Colonic mucosa (tissue), 4 donors: ENCODE measurements around the gene NHLRC4. TPM values are rescaled to one million over a fixed set of nuclear protein-coding genes. Genes with fewer than 3 reads are reported as not detected.

Source experiments
- DNase-seq: peaks from one replicate; pipeline ENCODE4 v3.0.0-alpha.2; 2020
- H3K27ac ChIP-seq: fragments of 200-600 bp; one replicate; pipeline ENCODE4 v1.8.0; 2021
- H3K27me3 ChIP-seq: fragments of 200-600 bp; one replicate; pipeline ENCODE4 v1.8.0; 2021
- H3K36me3 ChIP-seq: fragments of 200-600 bp; one replicate; pipeline ENCODE4 v1.8.0; 2021
- H3K4me1 ChIP-seq: fragments of 200-600 bp; one replicate; pipeline ENCODE4 v1.8.0; 2021; ENCODE audit warnings: mild to moderate bottlenecking
- H3K4me3 ChIP-seq: fragments of 200-600 bp; one replicate; pipeline ENCODE4 v1.8.0; 2021
- H3K9ac ChIP-seq, 2 donors: one replicate each; pipeline ENCODE4 v1.7.0; 2013; ENCODE audit warnings: control low read depth in 2 of 2, low read depth in 2 of 2, low read length in 2 of 2
- H3K9me3 ChIP-seq: fragments of 200-600 bp; one replicate; pipeline ENCODE4 v1.8.0; 2021
- intact Hi-C: fragments of 100-400 bp; cut with DNase I; formaldehyde crosslinking; loops from one replicate; pipeline ENCODE4 v1.14.1; 2022
- total RNA-seq, 2 donors: library from RNA; stranded (reverse); fragmentation: NEBNext Ultra II Directional in 1 of 2; extraction: Animal tissue kit (Norgen Biotek cat#: 25700) in 1 of 2; gene quantifications; one replicate each; pipeline ENCODE4 v1.2.1, GENCODE V29; 2021
- TF ChIP-seq, protein P1 (sequence below): fragments of 200-600 bp; IDR thresholded peaks from one replicate; pipeline ENCODE4 v1.8.0; 2022; ENCODE audit warnings: antibody characterized with exemption, mild to moderate bottlenecking
- donor health status: healthy.
- donor health status: DM: no; HTN: no; CAD: no.
- donor health status: DM: no; HTN: no; CAD: no.

The NHLRC4 gene
- total RNA-seq, 2 donors from 2014 or later: 0.32 to 0.35 TPM

DNA sequence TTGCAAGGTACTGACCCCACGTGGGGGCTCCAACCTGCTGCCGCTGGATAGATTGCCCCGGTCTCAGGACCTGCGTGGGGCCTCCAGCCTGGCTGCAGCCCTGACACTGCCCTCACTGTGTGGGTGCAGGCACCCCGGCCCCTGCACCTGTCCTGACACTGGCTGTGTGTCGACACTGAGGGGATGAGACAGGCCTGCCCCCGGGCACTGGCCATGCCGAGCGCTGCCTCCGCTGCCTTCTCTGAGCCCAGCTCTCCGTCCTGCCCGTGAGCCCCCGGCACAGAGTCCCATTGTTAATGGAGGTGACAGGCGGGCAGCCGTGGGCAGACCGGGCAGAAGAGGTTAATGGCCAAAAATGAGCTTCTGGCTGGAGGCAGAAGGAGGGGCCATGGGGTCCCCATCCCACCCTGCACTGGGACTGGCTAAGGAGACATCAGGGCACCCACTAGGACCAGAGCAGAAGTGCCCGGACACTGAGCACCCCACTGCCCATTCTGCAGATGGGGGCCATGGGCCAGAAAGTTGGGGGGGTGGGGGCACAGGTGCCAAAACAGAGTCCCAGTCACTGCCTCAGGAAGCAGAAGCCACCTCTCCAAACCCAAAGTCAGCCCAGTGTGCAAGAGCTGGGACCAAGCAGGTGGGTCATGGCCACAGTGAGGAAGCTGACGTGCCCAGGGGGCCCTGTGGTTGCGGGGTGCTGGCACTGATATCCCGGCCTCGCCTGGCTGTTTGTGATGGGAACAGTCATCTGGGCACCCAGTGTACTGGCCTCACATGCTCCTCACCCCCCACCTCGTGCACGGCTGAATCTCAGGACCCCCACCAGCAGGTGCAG, 9.1 kb upstream of the NHLRC4 start:
- TF ChIP-seq, protein P1, sequence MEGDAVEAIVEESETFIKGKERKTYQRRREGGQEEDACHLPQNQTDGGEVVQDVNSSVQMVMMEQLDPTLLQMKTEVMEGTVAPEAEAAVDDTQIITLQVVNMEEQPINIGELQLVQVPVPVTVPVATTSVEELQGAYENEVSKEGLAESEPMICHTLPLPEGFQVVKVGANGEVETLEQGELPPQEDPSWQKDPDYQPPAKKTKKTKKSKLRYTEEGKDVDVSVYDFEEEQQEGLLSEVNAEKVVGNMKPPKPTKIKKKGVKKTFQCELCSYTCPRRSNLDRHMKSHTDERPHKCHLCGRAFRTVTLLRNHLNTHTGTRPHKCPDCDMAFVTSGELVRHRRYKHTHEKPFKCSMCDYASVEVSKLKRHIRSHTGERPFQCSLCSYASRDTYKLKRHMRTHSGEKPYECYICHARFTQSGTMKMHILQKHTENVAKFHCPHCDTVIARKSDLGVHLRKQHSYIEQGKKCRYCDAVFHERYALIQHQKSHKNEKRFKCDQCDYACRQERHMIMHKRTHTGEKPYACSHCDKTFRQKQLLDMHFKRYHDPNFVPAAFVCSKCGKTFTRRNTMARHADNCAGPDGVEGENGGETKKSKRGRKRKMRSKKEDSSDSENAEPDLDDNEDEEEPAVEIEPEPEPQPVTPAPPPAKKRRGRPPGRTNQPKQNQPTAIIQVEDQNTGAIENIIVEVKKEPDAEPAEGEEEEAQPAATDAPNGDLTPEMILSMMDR: no peak
- Histone ChIP-seq H3K9ac (no peak overlapping the region), H3K4me1 (no peaks in the 10 kb centered on the region), H3K27me3 (peaks cover 26% of the 10 kb centered on the region), H3K9me3 (no peaks in the 10 kb centered on the region), H3K36me3 (no peaks in the 10 kb centered on the region), H3K27ac (no peak overlapping the region), H3K4me3 (no peak overlapping the region)
- DNase-seq: no peak
- intact Hi-C loops: no loop called here

DNA sequence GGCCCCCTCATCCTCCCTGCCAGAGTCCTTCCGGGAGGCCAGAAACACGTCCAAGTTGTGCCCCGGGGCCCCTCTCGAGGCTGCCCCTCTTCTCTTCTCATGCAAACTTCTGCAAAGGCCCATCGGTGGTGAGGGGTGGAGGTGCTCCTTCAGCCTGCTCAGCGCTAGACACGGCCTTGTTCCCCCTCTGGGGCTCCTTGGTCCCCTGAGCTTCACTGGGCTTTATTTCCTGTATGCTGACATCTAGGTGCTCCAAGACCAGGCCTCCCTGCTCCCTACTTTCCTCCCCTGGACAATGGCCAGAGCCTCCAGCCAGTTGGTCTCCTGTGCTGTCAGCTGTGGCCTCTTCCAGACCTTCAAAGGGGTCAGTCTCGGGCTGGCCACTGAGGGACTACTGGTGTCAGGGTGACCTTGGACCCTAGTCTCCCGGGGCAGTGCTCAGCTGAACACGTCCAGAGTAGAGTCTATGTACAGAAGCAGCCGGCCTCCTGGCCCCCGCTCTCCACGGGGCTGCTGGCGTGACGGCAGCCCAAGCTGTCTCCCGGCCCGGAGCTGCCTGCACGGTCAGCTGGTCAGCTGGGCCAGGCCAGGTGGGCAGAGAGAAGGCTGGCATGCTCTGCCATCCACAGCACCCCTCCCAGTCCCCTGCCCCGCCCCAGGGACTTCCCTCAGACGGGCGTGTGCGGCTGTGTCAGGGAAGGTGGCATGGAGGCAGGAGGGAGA, 8.3 kb upstream of the NHLRC4 start:
- no peaks in the 10 kb centered on the region for H3K36me3 ChIP-seq
- H3K9me3 ChIP-seq: no peaks in the 10 kb centered on the region
- no peak overlapping the region for H3K4me3 ChIP-seq
- TF ChIP-seq, protein P1: no peak
- H3K4me1 ChIP-seq: no peaks in the 10 kb centered on the region
- H3K9ac ChIP-seq: no peak overlapping the region
- DNase-seq: no peak
- intact Hi-C loops: no loop called here
- H3K27ac ChIP-seq: no peak overlapping the region
- peaks cover 26% of the 10 kb centered on the region for H3K27me3 ChIP-seq

DNA sequence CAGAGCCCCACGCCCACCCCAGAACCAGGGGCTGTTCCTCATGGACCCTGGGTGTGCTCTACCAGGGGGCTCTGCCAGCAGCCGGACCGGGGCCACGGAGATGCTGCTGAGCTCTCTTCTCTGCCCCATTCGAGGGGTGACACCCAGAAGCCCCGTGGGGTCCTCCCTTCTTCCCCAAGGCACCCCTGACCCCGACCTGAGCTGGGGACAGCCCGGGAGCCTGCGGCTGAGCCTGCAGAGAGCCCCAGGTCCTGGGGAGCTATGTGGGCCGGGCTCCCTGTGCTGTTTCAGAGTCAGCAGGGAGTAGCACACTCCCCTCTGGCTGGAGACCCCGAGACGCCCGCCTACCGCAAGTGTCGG, 7.8 kb upstream of the NHLRC4 start:
- H3K9ac ChIP-seq: no peak overlapping the region
- TF ChIP-seq, protein P1: no peak
- H3K9me3 ChIP-seq: no peaks in the 10 kb centered on the region
- H3K4me1 ChIP-seq: no peaks in the 10 kb centered on the region
- DNase-seq: no peak
- H3K36me3 ChIP-seq: no peaks in the 10 kb centered on the region
- no peak overlapping the region for H3K27ac ChIP-seq
- H3K4me3 ChIP-seq: no peak overlapping the region
- H3K27me3 ChIP-seq: peaks cover 26% of the 10 kb centered on the region
- intact Hi-C loops: no loop called here

DNA sequence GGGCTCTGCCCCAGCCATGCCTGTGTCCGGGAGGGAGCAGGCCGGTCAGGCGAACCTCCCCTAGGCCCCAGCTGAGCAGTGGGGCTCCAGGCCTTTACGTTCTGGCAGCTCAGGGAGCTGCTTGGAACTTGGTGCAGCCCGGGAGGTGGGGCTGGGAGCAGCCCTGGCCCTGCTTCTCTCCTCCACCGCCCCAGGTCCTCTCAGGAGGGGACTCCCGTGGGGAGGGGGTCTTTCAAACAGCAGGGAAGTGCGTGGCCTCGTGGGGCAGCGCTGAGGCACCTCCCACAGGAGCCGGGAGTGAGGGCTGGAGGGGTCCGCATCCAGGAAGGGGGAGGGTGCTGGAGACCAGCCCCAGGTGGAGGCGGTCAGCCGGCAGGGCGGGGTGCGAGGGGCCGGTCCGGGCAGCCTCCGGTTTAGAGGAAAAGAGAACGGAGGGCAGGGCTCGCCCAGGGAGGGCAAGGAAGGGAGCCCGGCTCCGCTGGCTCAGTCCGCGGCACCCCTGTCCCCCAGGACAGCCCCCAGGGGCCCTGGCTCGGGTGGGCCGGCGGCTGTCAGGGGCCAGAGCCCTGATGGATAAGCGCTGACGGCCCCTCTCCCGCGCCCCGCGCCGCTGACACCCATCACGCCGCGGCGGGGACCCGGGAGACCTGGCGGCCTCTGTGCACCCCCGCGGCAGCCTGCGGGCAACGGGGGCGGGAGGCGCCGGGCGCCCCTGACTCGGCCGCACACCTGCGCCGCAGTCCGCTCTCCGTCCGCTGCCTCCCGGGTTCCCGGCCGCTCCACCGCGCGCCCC, 7.2 kb upstream of the NHLRC4 start:
- H3K9ac ChIP-seq: no peak overlapping the region
- H3K4me1 ChIP-seq: no peaks in the 10 kb centered on the region
- no peak for DNase-seq
- no peaks in the 10 kb centered on the region for H3K36me3 ChIP-seq
- intact Hi-C loops: no loop called here
- H3K9me3 ChIP-seq: no peaks in the 10 kb centered on the region
- H3K27me3 ChIP-seq: peaks cover 26% of the 10 kb centered on the region
- no peak overlapping the region for H3K4me3 ChIP-seq
- TF ChIP-seq, protein P1: no peak
- H3K27ac ChIP-seq: no peak overlapping the region

DNA sequence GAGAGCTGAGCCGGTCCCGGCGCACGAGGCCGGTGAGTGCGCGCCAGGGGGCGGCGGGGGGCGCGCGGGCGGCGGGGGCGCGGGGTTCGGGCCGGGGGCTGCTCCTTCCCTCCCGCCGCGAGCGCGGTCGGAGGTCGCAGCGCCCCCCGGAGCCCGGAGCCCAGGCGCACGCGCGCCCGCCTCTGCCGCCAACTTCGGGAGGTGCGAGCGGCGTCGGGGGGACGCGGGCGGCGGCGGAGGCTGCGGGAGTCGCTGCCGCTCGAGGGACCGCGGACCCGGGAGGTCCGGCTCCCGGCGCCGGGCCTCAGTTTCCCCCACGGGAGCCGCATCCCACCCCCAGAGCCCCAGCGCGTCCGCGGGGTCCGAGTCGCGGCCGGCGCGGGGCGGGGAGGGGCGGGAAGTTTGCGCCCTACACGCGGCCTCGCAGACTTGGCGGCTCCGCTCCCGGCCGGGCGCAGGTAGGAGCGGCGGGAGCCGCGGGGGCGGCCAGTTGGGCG, 6.6 kb upstream of the NHLRC4 start, which contains the start of gene PRR35:
PRR35 (plus strand) TSS at position 191 of the 497 bp plus-strand sequence. CDS start 2,901 bp downstream, outside the sequence.
- no peak within 1 kb of the TSS for H3K4me3 ChIP-seq
- DNase-seq: no peak
- TF ChIP-seq, protein P1: no peak
- no peaks in the 10 kb centered on the region for H3K9me3 ChIP-seq
- H3K27me3 ChIP-seq: peaks cover 26% of the 10 kb centered on the region
- no peak within 1 kb of the TSS for H3K27ac ChIP-seq
- intact Hi-C loops: no loop called here
- no peaks in the 10 kb centered on the region for H3K36me3 ChIP-seq
- no peaks in the 10 kb centered on the region for H3K4me1 ChIP-seq
- no peak within 1 kb of the TSS for H3K9ac ChIP-seq
